ENCODE measurements around the gene CASTOR1.
A peak's percentile ranks its signal among the peaks of the same experiment; 100 is the strongest.

CASTOR1 gene

DNA sequence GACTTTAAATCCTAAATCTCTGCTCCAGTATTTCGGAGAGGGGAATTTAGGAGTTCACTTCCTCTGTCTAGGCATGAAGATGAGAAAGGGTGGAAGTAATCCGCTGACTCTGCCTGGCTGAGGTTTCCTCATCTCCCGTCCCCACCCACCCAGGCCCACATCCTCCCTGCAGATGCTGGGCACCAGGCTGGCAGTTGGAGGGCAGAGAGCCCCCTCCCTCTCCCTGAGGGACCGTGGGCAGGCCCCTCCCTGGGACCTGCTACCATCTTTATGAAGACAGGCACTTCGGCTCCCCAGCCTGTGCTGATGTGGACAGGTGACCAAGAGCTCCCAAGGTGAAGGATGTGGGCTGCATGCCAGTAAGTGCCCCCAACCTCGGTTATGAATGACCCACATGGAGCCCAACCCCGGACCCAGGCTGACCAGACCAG is 6.7 kb downstream of the CASTOR1 start:
- Histone ChIP-seq H3K27me3 (ENCODE audit: insufficient read depth, low read length) (no peaks in the 10 kb centered on the region), H2AFZ (ENCODE audit: low read length, unreplicated experiment) (no peak overlapping the region), H3K4me3 (ENCODE audit: low read depth, low read length) (no peak overlapping the region), H3K4me1 (ENCODE audit: control insufficient read depth, insufficient read depth, low read length, unreplicated experiment) (peaks cover 15% of the 10 kb centered on the region), H3K36me3 (ENCODE audit: insufficient read depth, low read length) (no peaks in the 10 kb centered on the region), H3K79me2 (ENCODE audit: control insufficient read depth, insufficient read depth, low read length, unreplicated experiment) (no peaks in the 10 kb centered on the region), H3K27ac (ENCODE audit: low read depth, low read length) (no peak overlapping the region)

DNA sequence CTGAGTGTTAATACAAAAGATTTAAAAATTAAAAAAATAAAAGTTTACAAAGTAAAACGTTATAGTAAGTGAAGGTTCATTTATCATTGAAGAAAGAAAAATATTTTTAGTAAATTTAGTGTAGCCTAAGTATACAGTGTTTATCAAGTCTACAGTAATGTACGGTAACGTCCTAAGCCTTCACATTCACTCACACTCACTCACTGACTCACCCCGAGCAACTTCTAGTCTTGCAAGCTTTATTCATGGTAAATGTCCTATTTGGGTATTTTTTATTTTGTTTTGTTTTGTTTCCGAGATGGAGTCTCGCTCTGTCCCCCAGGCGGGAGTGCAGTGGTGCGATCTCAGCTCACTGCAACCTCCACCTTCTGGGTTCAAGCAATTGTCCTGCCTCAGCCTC is 8.8 kb downstream of the CASTOR1 start:
- Histone ChIP-seq H3K79me2 (ENCODE audit: control insufficient read depth, insufficient read depth, low read length, unreplicated experiment) (no peaks in the 10 kb centered on the region), H2AFZ (ENCODE audit: low read length, unreplicated experiment) (no peak overlapping the region)

DNA sequence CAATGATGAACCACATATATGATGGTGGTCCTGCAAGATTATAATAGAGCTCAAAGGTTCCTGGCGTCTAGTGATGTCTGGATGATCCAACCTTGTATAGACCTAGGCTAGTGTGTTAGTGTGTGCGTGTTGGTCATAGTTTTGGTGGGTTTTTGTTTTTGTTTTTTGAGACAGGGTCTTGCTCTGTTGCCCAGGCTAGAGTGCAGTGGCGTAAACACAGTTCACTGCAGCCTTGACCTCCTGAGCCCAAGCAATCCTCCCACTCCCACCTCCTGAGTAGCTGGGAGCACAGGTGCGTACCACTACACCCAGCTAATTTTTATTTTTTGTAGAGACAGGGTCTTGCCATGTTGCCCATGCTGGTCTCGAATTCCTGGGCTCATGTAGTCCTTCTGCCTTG is 9.4 kb downstream of the CASTOR1 start:
- no peaks in the 10 kb centered on the region for H3K79me2 ChIP-seq (ENCODE audit: control insufficient read depth, insufficient read depth, low read length, unreplicated experiment)
- H2AFZ ChIP-seq (ENCODE audit: low read length, unreplicated experiment), result no peak overlapping the region
- peaks cover 18% of the 10 kb centered on the region for H3K4me1 ChIP-seq (ENCODE audit: control insufficient read depth, insufficient read depth, low read length, unreplicated experiment)
- H3K27me3 ChIP-seq (ENCODE audit: insufficient read depth, low read length), result no peaks in the 10 kb centered on the region
- H3K36me3 ChIP-seq (ENCODE audit: insufficient read depth, low read length), result no peaks in the 10 kb centered on the region
- H3K27ac ChIP-seq (ENCODE audit: low read depth, low read length), result no peak overlapping the region
- no peak overlapping the region for H3K4me3 ChIP-seq (ENCODE audit: low read depth, low read length)

More for the DNA sequence above, 8.8 kb downstream of the CASTOR1 start:
- H3K4me3 ChIP-seq (ENCODE audit: low read depth, low read length), result no peak overlapping the region
- no peak overlapping the region for H3K27ac ChIP-seq (ENCODE audit: low read depth, low read length)
- no peaks in the 10 kb centered on the region for H3K27me3 ChIP-seq (ENCODE audit: insufficient read depth, low read length)
- H3K36me3 ChIP-seq (ENCODE audit: insufficient read depth, low read length), result no peaks in the 10 kb centered on the region
- peaks cover 18% of the 10 kb centered on the region for H3K4me1 ChIP-seq (ENCODE audit: control insufficient read depth, insufficient read depth, low read length, unreplicated experiment)

DNA sequence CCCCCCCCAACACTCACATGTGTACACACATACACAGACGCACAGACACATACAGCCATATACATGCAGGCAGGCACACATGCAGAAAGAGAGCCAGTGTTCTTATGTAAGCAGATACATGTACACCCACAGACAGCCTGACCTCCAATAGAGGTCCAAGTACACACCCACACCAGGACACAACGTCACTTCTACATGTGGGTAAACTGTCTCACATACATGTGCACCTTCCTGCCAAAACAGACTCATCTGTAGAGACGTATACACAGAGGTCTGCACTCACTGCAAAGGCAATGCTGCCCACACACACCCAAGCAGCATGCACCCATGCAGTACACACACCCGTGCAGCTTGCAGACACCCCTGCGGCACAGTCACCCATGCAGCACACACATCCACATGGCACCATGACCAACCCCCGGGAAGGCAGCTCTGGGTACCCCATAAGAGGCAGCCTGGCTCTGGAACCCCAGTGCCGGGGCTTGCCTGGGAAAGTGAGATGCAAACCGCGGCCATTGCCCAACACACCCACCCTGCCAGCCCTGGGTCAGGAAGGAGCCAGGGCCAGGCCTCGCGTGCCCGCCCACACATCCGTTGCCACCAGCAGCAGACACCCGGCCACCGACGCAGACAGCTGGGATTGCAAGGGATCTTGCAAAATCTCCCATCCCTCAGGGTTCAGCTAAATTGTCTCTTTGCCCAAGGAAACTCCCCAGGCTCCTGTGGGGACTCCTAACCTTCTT is 10.1 kb downstream of the CASTOR1 start:
- no peaks in the 10 kb centered on the region for H3K79me2 ChIP-seq (ENCODE audit: control insufficient read depth, insufficient read depth, low read length, unreplicated experiment)
- H2AFZ ChIP-seq (ENCODE audit: low read length, unreplicated experiment), result no peak overlapping the region
- H3K4me1 ChIP-seq (ENCODE audit: control insufficient read depth, insufficient read depth, low read length, unreplicated experiment), result peaks cover 18% of the 10 kb centered on the region
- no peak overlapping the region for H3K4me3 ChIP-seq (ENCODE audit: low read depth, low read length)
- no peaks in the 10 kb centered on the region for H3K36me3 ChIP-seq (ENCODE audit: insufficient read depth, low read length)
- no peak overlapping the region for H3K27ac ChIP-seq (ENCODE audit: low read depth, low read length)
- no peaks in the 10 kb centered on the region for H3K27me3 ChIP-seq (ENCODE audit: insufficient read depth, low read length)

DNA sequence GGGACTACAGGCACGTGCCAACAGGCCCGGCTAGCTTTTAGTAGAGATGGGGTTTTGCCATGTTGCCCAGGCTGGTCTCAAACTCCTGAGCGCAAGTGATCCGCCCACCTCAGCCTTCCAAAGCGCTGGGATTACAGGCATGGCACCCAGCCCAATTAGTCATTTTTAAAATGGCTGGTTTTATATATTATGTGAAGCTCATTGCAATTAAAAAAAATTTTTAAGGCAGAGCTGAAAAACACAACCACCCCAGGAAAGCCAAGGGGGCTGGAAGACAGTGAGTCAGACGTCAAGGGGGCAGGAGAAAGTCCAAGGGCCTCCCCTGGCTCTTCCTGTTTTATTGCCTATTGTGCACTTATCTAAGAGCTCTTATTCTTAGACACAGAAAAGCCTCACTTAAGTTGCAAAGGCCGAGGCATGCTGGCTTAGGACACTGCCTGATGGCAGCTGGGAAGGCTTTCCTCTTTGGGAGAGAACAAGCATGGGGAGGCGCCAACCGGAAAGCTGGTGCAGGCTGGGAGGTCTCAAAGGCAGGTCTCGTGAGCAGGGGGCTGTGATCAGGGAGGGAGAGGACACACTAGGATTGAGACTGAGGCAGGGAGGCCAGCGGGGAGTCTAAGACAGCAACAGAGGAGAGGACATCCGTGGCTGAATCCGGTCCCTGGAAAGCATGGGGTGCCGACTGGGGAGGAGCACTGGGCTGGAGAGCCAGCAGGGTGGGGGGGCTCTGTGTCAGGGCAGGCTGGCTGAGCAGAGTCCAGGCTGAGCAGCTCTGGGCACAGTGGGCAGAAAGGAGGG is 11.6 kb downstream of the CASTOR1 start:
- H3K4me3 ChIP-seq (ENCODE audit: low read depth, low read length), result peak overlapping the region; percentile 9; the same call in 1 of the 2 replicates
- no peaks in the 10 kb centered on the region for H3K36me3 ChIP-seq (ENCODE audit: insufficient read depth, low read length)
- peak overlapping the region; percentile 48 for H2AFZ ChIP-seq (ENCODE audit: low read length, unreplicated experiment)
- no peaks in the 10 kb centered on the region for H3K27me3 ChIP-seq (ENCODE audit: insufficient read depth, low read length)
- no peaks in the 10 kb centered on the region for H3K79me2 ChIP-seq (ENCODE audit: control insufficient read depth, insufficient read depth, low read length, unreplicated experiment)
- H3K27ac ChIP-seq (ENCODE audit: low read depth, low read length), result peak overlapping the region; percentile 66
- H3K4me1 ChIP-seq (ENCODE audit: control insufficient read depth, insufficient read depth, low read length, unreplicated experiment), result peaks cover 18% of the 10 kb centered on the region

DNA sequence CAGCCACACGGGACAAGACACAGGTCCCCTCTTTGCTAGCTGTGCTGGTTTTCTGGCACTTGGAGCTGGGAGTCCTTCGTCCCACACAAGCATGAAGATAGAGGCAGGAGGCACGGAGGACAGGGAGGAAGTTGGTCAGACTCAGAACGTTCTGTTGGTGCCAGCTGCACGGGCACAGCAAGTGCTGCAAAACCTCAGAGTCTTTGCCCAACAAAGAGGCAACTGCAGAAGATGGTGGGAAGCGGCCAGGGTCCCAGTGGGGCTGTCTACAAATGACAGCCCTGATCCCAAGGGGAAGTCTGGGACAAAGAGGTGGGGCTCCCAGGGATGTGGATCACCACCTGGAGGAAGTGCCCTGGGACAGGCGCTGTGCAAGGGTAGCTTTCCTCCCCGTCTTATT is 13.3 kb downstream of the CASTOR1 start:
- H3K79me2 ChIP-seq (ENCODE audit: control insufficient read depth, insufficient read depth, low read length, unreplicated experiment), result no peaks in the 10 kb centered on the region
- H2AFZ ChIP-seq (ENCODE audit: low read length, unreplicated experiment), result no peak overlapping the region
- H3K4me1 ChIP-seq (ENCODE audit: control insufficient read depth, insufficient read depth, low read length, unreplicated experiment), result peaks cover 18% of the 10 kb centered on the region
- no peaks in the 10 kb centered on the region for H3K27me3 ChIP-seq (ENCODE audit: insufficient read depth, low read length)
- no peak overlapping the region for H3K4me3 ChIP-seq (ENCODE audit: low read depth, low read length)
- H3K36me3 ChIP-seq (ENCODE audit: insufficient read depth, low read length), result no peaks in the 10 kb centered on the region
- no peak overlapping the region for H3K27ac ChIP-seq (ENCODE audit: low read depth, low read length)

DNA sequence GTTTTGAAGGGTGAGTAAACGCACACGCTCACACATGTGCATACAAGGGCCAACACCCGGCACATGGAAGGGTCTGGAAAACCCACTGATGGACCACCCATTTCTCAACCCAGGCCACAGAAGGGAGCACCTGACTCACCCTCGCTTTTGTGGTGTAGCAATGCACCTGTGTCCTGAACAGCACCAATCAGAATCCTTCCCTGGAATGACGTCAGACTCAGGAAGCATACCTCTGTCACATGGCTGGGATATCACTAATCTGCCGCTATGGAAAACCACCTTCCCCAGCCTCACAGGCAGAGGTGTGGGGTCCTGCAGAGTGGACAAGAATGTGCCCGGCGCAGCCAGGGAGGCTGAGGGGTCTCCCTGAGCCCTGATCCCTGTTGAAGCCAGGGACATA is 13.7 kb downstream of the CASTOR1 start:
- Histone ChIP-seq H2AFZ (ENCODE audit: low read length, unreplicated experiment) (no peak overlapping the region), H3K4me3 (ENCODE audit: low read depth, low read length) (no peak overlapping the region), H3K36me3 (ENCODE audit: insufficient read depth, low read length) (no peaks in the 10 kb centered on the region), H3K4me1 (ENCODE audit: control insufficient read depth, insufficient read depth, low read length, unreplicated experiment) (peaks cover 18% of the 10 kb centered on the region), H3K79me2 (ENCODE audit: control insufficient read depth, insufficient read depth, low read length, unreplicated experiment) (no peaks in the 10 kb centered on the region), H3K27ac (ENCODE audit: low read depth, low read length) (no peak overlapping the region), H3K27me3 (ENCODE audit: insufficient read depth, low read length) (no peaks in the 10 kb centered on the region)

DNA sequence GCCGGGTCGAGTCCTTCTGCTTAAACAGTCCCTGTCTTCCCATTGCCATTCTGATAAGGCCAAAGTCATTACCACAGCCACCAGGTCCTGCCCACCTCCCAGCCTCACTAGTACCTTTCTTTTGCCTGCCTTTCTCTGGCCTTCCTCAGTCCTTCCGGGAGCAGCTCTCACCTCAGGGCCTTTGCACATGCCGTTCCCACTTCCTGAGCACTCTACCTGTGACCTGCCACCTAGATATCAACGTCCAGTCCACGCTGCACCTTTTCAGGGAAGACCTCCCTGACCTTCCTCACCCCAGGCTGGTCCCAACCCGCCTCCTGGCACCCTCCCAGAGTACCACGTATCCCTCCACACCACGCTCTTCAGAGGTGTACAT is 14.9 kb downstream of the CASTOR1 start:
- Histone ChIP-seq H3K4me1 (ENCODE audit: control insufficient read depth, insufficient read depth, low read length, unreplicated experiment) (peaks cover 18% of the 10 kb centered on the region), H3K27ac (ENCODE audit: low read depth, low read length) (no peak overlapping the region), H3K27me3 (ENCODE audit: insufficient read depth, low read length) (no peaks in the 10 kb centered on the region)

DNA sequence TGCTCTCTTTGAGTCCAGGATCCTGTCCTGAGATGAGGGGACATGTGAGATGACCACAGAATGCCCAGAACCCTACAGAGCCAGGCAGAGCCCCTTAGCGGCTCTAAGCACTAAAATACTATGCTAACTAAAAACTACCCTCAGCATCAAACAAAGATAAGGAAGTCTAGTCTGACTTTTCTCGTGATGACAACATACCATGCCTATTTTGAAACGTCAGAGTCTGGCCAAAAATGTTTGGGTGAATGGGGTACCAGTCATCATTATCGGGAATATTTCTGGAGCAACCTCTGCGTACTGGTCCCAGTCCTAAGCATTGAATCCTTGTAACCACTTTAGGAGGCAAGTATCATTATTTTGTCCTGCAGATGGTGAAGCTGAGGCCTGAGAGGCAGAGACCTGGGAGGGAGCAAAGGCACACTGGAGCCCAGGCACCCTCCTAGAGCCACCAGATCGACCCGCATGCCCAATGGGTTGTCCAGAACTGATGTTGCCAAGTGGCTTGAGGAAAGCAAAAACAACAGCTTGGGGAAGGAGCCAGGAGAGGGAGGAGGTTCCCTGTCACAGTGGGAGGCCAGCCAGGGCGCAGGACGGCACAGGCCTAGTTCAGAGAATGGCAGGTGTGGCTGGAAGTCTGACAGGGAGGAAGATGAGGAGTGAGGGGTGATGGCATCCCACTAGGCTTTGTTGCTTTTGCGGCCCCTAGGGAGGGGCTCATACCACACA is 15.4 kb downstream of the CASTOR1 start:
- H3K36me3 ChIP-seq (ENCODE audit: insufficient read depth, low read length), result no peaks in the 10 kb centered on the region
- peaks cover 13% of the 10 kb centered on the region for H3K4me1 ChIP-seq (ENCODE audit: control insufficient read depth, insufficient read depth, low read length, unreplicated experiment)
- no peak overlapping the region for H3K27ac ChIP-seq (ENCODE audit: low read depth, low read length)
- no peaks in the 10 kb centered on the region for H3K79me2 ChIP-seq (ENCODE audit: control insufficient read depth, insufficient read depth, low read length, unreplicated experiment)
- no peak overlapping the region for H2AFZ ChIP-seq (ENCODE audit: low read length, unreplicated experiment)
- H3K4me3 ChIP-seq (ENCODE audit: low read depth, low read length), result no peak overlapping the region
- H3K27me3 ChIP-seq (ENCODE audit: insufficient read depth, low read length), result no peaks in the 10 kb centered on the region

More for the DNA sequence above, 14.9 kb downstream of the CASTOR1 start:
- no peak overlapping the region for H3K4me3 ChIP-seq (ENCODE audit: low read depth, low read length)
- no peaks in the 10 kb centered on the region for H3K36me3 ChIP-seq (ENCODE audit: insufficient read depth, low read length)
- H2AFZ ChIP-seq (ENCODE audit: low read length, unreplicated experiment), result no peak overlapping the region
- H3K79me2 ChIP-seq (ENCODE audit: control insufficient read depth, insufficient read depth, low read length, unreplicated experiment), result no peaks in the 10 kb centered on the region

DNA sequence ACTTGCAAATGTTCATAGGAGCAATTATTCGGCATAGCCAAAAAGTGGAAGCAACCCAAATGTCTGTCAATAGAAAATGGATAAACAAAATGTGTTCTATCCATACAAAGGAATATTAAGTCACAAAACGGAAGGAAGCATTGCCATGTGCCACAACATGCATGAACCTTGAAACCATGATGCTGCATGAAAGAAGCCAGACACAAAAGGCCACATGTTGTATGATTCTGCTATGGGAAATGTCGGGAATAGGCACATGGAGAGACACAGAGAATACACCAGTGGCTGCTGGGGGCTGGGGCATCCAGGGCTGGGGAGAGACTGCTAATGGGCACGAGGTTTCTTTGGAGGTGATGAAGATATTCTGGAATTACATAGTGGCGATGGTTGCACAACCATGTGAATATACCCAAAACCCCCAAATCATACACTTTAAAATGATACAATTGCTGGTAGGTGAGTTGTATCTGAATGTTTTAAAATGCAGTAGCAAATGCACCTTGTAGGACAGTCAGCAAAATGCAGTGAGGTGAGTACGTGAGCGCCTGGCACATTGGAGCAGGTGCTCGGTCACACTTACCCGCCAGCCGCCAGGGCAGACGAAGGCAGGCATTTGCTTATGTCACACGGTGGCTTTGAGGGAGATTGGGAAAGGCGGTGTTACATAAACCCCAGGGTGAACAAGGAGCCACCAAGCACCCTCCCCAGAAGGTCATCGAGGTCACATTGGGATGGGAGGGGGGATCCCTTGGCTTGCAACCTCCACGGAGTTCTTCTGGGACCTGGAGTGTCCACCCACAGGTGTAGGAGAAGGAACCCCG is 16.3 kb downstream of the CASTOR1 start:
- H3K79me2 ChIP-seq (ENCODE audit: control insufficient read depth, insufficient read depth, low read length, unreplicated experiment), result no peaks in the 10 kb centered on the region
- no peaks in the 10 kb centered on the region for H3K27me3 ChIP-seq (ENCODE audit: insufficient read depth, low read length)
- H2AFZ ChIP-seq (ENCODE audit: low read length, unreplicated experiment), result no peak overlapping the region
- no peaks in the 10 kb centered on the region for H3K36me3 ChIP-seq (ENCODE audit: insufficient read depth, low read length)
- no peak overlapping the region for H3K4me3 ChIP-seq (ENCODE audit: low read depth, low read length)
- peaks cover 7% of the 10 kb centered on the region for H3K4me1 ChIP-seq (ENCODE audit: control insufficient read depth, insufficient read depth, low read length, unreplicated experiment)
- H3K27ac ChIP-seq (ENCODE audit: low read depth, low read length), result no peak overlapping the region
